ENCODE measurements around the gene LRRC45.

DNA sequence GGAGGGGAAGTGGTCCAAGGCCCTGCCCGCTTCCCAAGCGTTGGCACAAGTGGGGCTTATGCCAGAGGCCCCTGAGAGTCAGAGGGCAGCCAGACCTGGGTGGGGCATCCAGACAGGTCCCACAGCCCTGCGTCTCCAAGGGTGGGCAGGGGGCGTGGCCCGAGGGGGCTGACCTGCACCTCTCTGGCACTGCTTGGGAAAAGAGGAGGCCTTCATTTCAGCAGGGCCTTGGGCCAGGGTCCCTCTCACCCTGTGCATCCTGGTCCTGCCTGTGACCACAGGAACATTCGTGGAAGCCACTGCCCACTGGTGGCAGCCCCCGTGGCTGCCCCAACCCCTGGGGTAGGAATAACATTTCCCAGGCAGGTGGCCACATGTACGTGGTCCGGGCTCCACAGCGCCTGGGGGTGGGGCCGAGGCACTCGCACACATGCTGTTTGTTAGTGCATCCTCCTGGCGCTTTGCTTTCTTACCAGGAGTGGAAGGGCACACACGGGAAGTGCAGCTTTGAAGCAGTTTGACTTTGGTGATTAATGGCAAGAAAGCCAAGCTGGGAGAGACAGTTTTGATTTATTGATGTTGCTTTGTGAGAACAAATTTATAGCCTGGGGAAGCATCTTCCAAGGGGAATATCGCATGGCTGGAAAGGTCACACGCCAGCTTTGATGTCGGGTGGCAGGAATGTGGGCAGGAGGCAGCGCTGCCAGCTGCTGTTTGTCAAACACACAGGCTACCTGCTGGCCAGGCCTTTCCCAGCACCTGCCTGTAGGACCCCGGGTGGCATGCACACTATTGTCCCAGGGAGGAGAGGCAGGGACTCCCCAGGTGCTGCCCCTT is 4.7 kb upstream of the LRRC45 start:
- no peak for TF ChIP-seq POLR2A (IDR thresholded peaks at IDR 0.05)
- TF ChIP-seq, protein P1, sequence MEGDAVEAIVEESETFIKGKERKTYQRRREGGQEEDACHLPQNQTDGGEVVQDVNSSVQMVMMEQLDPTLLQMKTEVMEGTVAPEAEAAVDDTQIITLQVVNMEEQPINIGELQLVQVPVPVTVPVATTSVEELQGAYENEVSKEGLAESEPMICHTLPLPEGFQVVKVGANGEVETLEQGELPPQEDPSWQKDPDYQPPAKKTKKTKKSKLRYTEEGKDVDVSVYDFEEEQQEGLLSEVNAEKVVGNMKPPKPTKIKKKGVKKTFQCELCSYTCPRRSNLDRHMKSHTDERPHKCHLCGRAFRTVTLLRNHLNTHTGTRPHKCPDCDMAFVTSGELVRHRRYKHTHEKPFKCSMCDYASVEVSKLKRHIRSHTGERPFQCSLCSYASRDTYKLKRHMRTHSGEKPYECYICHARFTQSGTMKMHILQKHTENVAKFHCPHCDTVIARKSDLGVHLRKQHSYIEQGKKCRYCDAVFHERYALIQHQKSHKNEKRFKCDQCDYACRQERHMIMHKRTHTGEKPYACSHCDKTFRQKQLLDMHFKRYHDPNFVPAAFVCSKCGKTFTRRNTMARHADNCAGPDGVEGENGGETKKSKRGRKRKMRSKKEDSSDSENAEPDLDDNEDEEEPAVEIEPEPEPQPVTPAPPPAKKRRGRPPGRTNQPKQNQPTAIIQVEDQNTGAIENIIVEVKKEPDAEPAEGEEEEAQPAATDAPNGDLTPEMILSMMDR (IDR thresholded peaks at IDR 0.05) = no peak
- peak; percentile 21 for TF ChIP-seq POLR2AphosphoS5 (IDR thresholded peaks at IDR 0.05)

Data from prostate gland (tissue), 2 donors.